ENCODE results near the gene AADACL3. TPM values are rescaled to one million over a fixed set of nuclear protein-coding genes. Genes with fewer than 3 reads are reported as not detected.

The AADACL3 gene
- total and polyA plus RNA-seq, 9 of the 15 experiments (the other 6 are each of a cell fraction or from before 2014, with no cell fraction given), result not detected

DNA sequence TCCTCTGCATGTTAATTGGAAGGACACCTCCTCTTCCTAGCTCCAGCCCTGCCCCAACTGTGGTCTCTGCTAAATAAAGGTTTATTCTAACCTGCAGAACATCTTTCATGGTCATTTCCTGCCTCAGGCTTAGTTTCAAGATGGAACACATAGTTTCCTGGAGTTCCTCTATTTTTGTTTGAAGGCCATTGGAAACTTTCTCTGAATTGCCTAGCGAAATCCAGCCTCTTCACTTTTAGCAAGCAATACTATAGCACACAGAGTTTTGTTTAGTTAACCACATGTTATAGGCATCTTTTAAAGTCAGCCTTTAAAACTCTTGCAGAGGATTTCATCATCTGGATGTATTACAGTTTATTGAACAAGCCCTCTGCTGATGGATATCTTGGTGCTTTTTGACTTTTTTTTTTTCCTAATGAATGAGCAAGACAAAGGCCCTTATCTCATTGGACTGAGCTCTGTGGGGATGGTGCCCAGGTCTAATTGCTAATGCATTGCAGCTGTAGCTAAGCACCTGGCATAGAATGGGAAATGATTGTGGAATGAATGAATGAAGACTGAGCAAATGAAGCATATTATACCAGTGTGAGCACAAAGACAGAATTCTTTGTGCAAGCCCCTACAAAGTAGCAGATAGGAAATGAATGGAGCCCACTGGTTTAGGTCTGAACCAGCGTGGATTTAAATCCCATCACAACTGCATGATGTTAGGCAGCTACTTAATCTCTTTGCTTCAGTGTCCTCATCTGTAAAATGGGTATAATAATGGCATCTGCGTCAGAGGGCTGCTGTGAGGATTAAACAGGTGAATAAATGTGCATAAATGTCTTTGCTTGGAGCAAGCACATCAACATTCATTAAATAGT is 29.4 kb downstream of the AADACL3 start:
- FAIRE-seq (no peak), ATAC-seq (peak; percentile 80), DNase-seq (ENCODE audit: extremely low read depth in 1 of 4, low spot score in 3 of 4) (no peak)
- Histone ChIP-seq H3K4me1 (replicated peaks in 1 of 2; ENCODE audit: control insufficient read depth in 2 of 2, insufficient read depth in 2 of 2, low read length in 2 of 2) (no peaks in the 10 kb centered on the region; a peak in 1 of 5 replicates), H3K27ac (ENCODE audit: extremely low read depth, low read depth, low read length) (no peak overlapping the region; the same call in 2 of the 3 replicates), H4K20me1 (replicated peaks; ENCODE audit: control insufficient read depth, insufficient read depth, low read length) (no peaks in the 10 kb centered on the region), H3K79me2 (ENCODE audit: control insufficient read depth, insufficient read depth, low read length) (no peaks in the 10 kb centered on the region), H3K36me3 (ENCODE audit: control insufficient read depth, insufficient read depth, low read length) (no peaks in the 10 kb centered on the region), H2AFZ (ENCODE audit: low read depth, low read length) (no peak overlapping the region), H3K9ac (ENCODE audit: insufficient read depth in 1 of 2, low read depth in 2 of 2, low read length in 2 of 2) (no peak overlapping the region), H3K9me3 (replicated peaks; ENCODE audit: control insufficient read depth, insufficient read depth, low read depth, low read length) (0 out of 2 replicates have a peak, but pooled peaks cover 4% of the 10 kb centered on the region), H3K4me3 (no peak overlapping the region), H3K4me2 (ENCODE audit: insufficient read depth, low read length) (no peak overlapping the region; the same call in 1 of the 2 replicates), H3K9me1 (ENCODE audit: control insufficient read depth, insufficient read depth, low read length) (no peaks in the 10 kb centered on the region), H3K27me3 (ENCODE audit: control insufficient read depth in 2 of 2, insufficient read depth in 2 of 2, low read length in 2 of 2) (no peaks in the 10 kb centered on the region)
- BruUV-seq (replicated peaks), result no TSS peak
- CTCF ChIA-PET (ENCODE audit: low intra/inter-chr PET ratio), result no interaction called here
- in situ Hi-C loops (cut with MboI) (no loop called here), intact Hi-C loops (cut with micrococcal nuclease) (no loop called here)
- 6% methylated on average over 3 of the region's 3 CpGs for WGBS (ENCODE audit: insufficient coverage, low coverage, missing lambda C conversion rate)
- POLR2A ChIA-PET, result interaction anchor here (0.8 kb wide), 1 partner anchor 12 kb away, joined by 3 read pairs; no protein-coding TSS in a partner anchor
- TF ChIP-seq ZNF449 (CRISPR knock-in tag; IDR thresholded peaks at IDR 0.05), result peak; percentile 60; the same call in 1 of the 2 replicates
- peak; percentile 92 for TF ChIP-seq MYC (IDR thresholded peaks at IDR 0.05; ENCODE audit: low read depth, low read length)
- TF ChIP-seq MYC (CRISPR knock-in tag; IDR thresholded peaks at IDR 0.05; ENCODE audit: borderline replicate concordance, low read depth), result 0 out of 2 replicates have a peak, but pooled peaks have one; percentile 65
- TF ChIP-seq HDAC3 (IDR thresholded peaks at IDR 0.05; ENCODE audit: borderline replicate concordance, partially characterized antibody), result peak; percentile 59
- 0 out of 2 replicates have a peak, but pooled peaks have one; percentile 29 for TF ChIP-seq DPF2 (IDR thresholded peaks at IDR 0.05)
- TF ChIP-seq ZNF239 (CRISPR knock-in tag; IDR thresholded peaks at IDR 0.05), result peak; percentile 53; the same call in 1 of the 2 replicates
- 0 out of 2 replicates have a peak, but pooled peaks have one; percentile 26 for TF ChIP-seq RHOXF2B (CRISPR knock-in tag; conservative IDR thresholded peaks at IDR 0.05)
- TF ChIP-seq ZBTB5 (IDR thresholded peaks at IDR 0.05), result no peak
- peak; percentile 83; the same call in 1 of the 2 replicates for TF ChIP-seq SMARCE1 (IDR thresholded peaks at IDR 0.05)
- peak; percentile 76; the same call in 1 of the 2 replicates for TF ChIP-seq SMAD3 (CRISPR knock-in tag; conservative IDR thresholded peaks at IDR 0.05)
- TF ChIP-seq LCOR (CRISPR knock-in tag; IDR thresholded peaks at IDR 0.05), result peak; percentile 55; the same call in 1 of the 2 replicates
- peak; percentile 32; the same call in 1 of the 2 replicates for TF ChIP-seq PML (IDR thresholded peaks at IDR 0.05; ENCODE audit: low read length)
- TF ChIP-seq SMARCA5 (IDR thresholded peaks at IDR 0.05), result peak; percentile 91; the same call in 1 of the 2 replicates
- peak; percentile 46; the same call in 1 of the 2 replicates for TF ChIP-seq EP400 (IDR thresholded peaks at IDR 0.05)
- TF ChIP-seq BRF1 (IDR thresholded peaks at IDR 0.05; ENCODE audit: borderline replicate concordance, extremely low read depth, insufficient read length), result no peak
- TF ChIP-seq BCOR (IDR thresholded peaks at IDR 0.05), result peak; percentile 89; the same call in 1 of the 2 replicates
- peak; percentile 8; the same call in 1 of the 2 replicates for TF ChIP-seq TEAD4 (IDR thresholded peaks at IDR 0.05; ENCODE audit: low read length)
- TF ChIP-seq TEAD4 (CRISPR knock-in tag; IDR thresholded peaks at IDR 0.05; ENCODE audit: borderline replicate concordance), result no peak
